Sigmoid colon (tissue), 7 donors: ENCODE results near the gene RNF224. TPM values are rescaled to one million over a fixed set of nuclear protein-coding genes. Genes with fewer than 3 reads are reported as not detected.
A peak's percentile ranks its signal among the peaks of the same experiment; 100 is the strongest.

ENCODE experiments used
- DNase-seq: peaks from one replicate; pipeline ENCODE4 v3.0.0-alpha.2; 2019
- H3K27ac ChIP-seq, 4 donors: fragments of 200-600 bp; sonication (generic); one replicate each; pipeline ENCODE4 v1.5.1; 2016 to 2019; ENCODE audit warnings: mild to moderate bottlenecking in 1 of 4
- H3K27me3 ChIP-seq, 3 donors: fragments of 200-600 bp; sonication (generic); one replicate each; pipeline ENCODE4 v1.5.1; 2019; ENCODE audit warnings: mild to moderate bottlenecking in 1 of 3
- H3K36me3 ChIP-seq, 4 donors: fragments of 200-600 bp; sonication (generic); one replicate each; pipeline ENCODE4 v1.5.1; 2016 to 2019
- H3K4me1 ChIP-seq, 4 donors: fragments of 200-600 bp; sonication (generic); one replicate each; pipeline ENCODE4 v1.5.1; 2017 to 2019
- H3K4me3 ChIP-seq, 4 donors: fragments of 200-600 bp; sonication (generic); one replicate each; pipeline ENCODE4 v1.5.1; 2017 to 2019; ENCODE audit warnings: mild to moderate bottlenecking in 2 of 4, moderate library complexity in 1 of 4
- H3K9me3 ChIP-seq, 4 donors: fragments of 200-600 bp in 3 of 4; sonication (generic) in 3 of 4; one replicate each; pipeline versions ENCODE4 v1.5.1 to v1.6.1; 2013 to 2019
- CTCF ChIP-seq, 4 experiments: fragments of 450-650 bp in 3 of 4; fragments of 200-600 bp in 1 of 4; IDR thresholded peaks; one replicate each; pipeline ENCODE4 v1.5.1; 2016 to 2019; ENCODE audit warnings: antibody characterized with exemption in 4 of 4, mild to moderate bottlenecking in 3 of 4, moderate library complexity in 2 of 4
- EP300 ChIP-seq, 4 donors: sonication (generic); formaldehyde crosslinking; IDR thresholded peaks; one replicate each; pipeline ENCODE4 v1.6.1; 2017; ENCODE audit warnings: antibody characterized with exemption in 4 of 4
- POLR2A ChIP-seq, 2 donors: fragments of 450-650 bp; IDR thresholded peaks; one replicate each; pipeline ENCODE4 v1.6.1; 2016; ENCODE audit warnings: antibody characterized with exemption in 2 of 2, mild to moderate bottlenecking in 2 of 2, moderate library complexity in 2 of 2
- POLR2AphosphoS5 ChIP-seq, 4 donors: sonication (generic); formaldehyde crosslinking; IDR thresholded peaks; one replicate each; pipeline ENCODE4 v1.6.1; 2017; ENCODE audit warnings: antibody characterized with exemption in 4 of 4
- WGBS, 2 donors: extraction: QIAGEN DNeasy Blood & Tissue Kit; methylation state at CpG; one replicate each; pipeline ENCODE4 v1.1.7; 2013; 5-methylcytosine and 5-hydroxymethylcytosine counted together
- intact Hi-C: fragments of 100-400 bp; cut with DNase I; formaldehyde crosslinking; loops from one replicate; pipeline ENCODE4 v1.15.1; 2023
- polyA plus RNA-seq, 3 donors: library from polyadenylated mRNA; stranded (reverse); fragments of 200-250 nt; gene quantifications; one replicate each; pipeline ENCODE4 v1.2.3, GENCODE V29; 2013
- total RNA-seq, 4 donors: library from RNA; depleted of rRNA; stranded (reverse); fragments of >200 nt; gene quantifications; one replicate each; pipeline ENCODE4 v1.1.0, GENCODE V29; 2016
- donor health status: healthy with polysubstance abuse.
- donor health status: Bipolar disorder and iron deficiency.
- donor health status: healthy.

Gene RNF224
- total and polyA plus RNA-seq, 7 donors, result 0.04 TPM; not detected in 6

DNA sequence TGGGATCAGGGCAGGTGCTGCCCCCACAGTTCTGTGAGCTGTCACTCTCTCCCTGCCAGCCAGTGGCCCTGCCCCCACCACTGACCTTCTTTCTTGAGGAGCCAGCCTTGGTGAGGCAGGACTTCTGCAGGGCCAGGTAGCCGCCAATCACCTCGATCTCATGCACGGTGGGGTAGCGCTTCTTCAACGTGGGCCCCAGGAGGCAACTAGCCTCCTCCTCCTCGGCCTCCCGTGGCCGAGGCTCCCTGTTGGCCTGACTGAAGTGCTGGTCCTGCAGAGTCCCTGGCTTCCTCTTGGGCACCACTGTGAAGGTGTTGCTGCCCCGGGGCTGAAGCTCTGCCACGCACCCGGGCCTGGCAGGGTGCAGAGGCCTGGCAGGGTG, 28.4 kb upstream of the RNF224 start:
- TF ChIP-seq POLR2AphosphoS5 (IDR thresholded peaks at IDR 0.05), result no peak
- no peak for TF ChIP-seq POLR2A (IDR thresholded peaks at IDR 0.05)
- TF ChIP-seq EP300 (IDR thresholded peaks at IDR 0.05), result no peak
- TF ChIP-seq CTCF (IDR thresholded peaks at IDR 0.05), result no peak
- H3K27ac ChIP-seq, result no peak overlapping the region
- peaks cover 0 to 55% (median 54%) of the 10 kb centered on the region in 4 donors for H3K4me1 ChIP-seq
- no peaks in the 10 kb centered on the region for H3K27me3 ChIP-seq
- WGBS, 2 donors, result 19 to 68% methylated on average over 11 of the region's 11 CpGs
- no peak overlapping the region for H3K4me3 ChIP-seq
- H3K36me3 ChIP-seq, result no peaks in the 10 kb centered on the region
- intact Hi-C loops, result no loop called here
- DNase-seq, result no peak
- H3K9me3 ChIP-seq, result no peaks in the 10 kb centered on the region

DNA sequence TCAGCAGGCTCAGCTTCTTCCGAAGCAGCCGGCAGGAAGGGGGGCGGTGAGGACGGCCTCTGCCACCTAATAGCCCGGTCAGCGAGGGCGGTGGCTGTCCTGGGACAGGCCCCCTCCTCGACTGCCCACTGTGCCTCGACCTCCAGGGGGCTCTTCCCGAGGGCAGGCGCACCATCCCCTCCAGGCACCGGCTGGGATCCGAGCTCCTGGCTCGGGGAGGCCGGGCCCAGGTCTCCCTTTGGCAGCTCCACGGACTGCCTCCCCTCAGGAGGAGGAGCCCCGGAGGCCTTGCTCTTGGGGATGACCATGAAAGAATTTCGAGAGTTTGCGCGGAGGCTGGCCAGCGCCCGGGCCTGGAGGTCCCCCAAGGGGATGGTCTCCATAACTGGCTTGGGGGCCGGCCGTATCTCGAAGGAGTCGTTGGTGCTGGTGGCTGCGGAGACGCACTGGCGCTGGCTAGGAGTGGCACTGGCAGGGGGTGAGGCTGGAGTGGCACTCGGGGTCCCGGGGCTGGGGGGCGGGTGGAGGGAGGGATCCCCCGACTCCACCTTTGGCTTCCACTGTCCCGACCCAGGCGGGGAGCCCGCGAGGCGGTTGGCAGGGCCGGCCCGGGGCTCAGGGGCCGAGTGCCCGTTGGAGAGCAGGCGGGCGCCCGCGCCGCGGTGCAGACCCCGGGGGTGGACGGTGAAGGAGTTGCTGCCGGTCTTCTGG, 27.7 kb upstream of the RNF224 start:
- H3K9me3 ChIP-seq, result no peaks in the 10 kb centered on the region
- intact Hi-C loops, result loop anchor here (2.0 kb wide), 1 partner anchor 41 kb away; the partner anchor contains the start of gene TUBB4B
- peaks cover 0 to 62% (median 61%) of the 10 kb centered on the region in 4 donors for H3K4me1 ChIP-seq
- peak overlapping the region in 2 of 4 donors; percentile 57 to 80 for H3K27ac ChIP-seq
- H3K27me3 ChIP-seq, result no peaks in the 10 kb centered on the region
- TF ChIP-seq CTCF (IDR thresholded peaks at IDR 0.05) (no peak), POLR2AphosphoS5 (IDR thresholded peaks at IDR 0.05) (no peak)
- peak overlapping the region; percentile 21 to 67 (median 66) for H3K4me3 ChIP-seq
- no peaks in the 10 kb centered on the region for H3K36me3 ChIP-seq
- DNase-seq, result no peak
- whole genome bisulfite sequencing, 2 donors, result 5 to 21% methylated on average over 51 of the region's 51 CpGs

DNA sequence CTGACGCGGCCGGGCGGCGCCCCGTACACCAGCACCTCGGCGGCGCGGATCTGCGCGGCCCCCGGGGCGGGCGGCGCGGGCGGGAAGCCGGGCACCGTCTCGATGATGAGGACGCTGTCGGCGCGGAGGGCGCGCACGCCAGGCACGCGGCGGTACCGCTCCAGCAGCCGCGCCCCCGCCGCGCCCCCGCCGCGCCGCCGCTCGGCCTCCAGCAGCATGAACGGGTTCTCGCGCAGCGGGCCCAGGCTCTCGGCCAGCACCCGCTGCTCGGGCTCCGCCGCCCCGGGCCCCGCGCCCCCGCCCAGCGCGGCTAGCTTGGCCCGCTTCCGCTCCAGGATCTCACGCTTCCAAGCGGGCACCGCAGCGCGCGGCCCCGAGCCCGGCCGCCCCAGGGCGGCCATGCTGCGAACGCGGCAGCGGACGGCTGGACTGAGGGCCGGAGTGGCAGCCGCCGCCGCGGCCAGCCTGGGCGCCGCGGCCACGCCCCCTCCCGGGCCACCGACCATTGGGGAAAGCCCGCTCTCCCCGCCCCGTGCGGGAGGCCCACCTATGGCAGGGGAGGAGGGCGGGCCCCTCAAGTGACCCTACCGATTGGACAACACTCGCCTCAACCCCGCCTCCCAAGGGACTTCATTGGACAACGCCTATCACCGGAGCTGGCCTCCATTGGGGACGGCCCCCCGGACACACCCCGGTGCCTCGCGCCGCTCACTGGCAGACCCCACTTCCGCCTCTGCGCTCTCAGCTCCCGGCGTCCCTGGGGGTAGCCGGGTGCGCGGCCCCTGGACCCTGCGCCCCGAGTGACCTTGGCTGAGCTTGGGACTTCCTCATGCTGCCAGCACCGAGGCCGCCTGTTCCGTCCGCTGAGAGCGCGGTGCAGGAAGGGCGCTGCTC, 26.7 kb upstream of the RNF224 start, which contains the start of gene TPRN:
TPRN (minus strand) TSS at position 431 of the 894 bp plus-strand sequence; CDS start at position 401, 30 bp downstream.
- intact Hi-C loops, result loop anchor here (1.0 to 2.0 kb wide), 2 partner anchors 23 to 40 kb away; partner anchors contain the start of gene TUBB4B
- 0 to 1% methylated on average over 118 of the region's 118 CpGs for WGBS, 2 donors
- peaks cover 0 to 68% (median 66%) of the 10 kb centered on the region in 4 donors for H3K4me1 ChIP-seq
- no peak for TF ChIP-seq EP300 (IDR thresholded peaks at IDR 0.05)
- no peak for TF ChIP-seq CTCF (IDR thresholded peaks at IDR 0.05)
- TF ChIP-seq POLR2AphosphoS5 (IDR thresholded peaks at IDR 0.05), result peak; percentile 52 to 84 (median 74)
- peak; percentile 39 to 53 for TF ChIP-seq POLR2A (IDR thresholded peaks at IDR 0.05)
- peak within 1 kb of the TSS; percentile 54 to 67 (median 66) for H3K4me3 ChIP-seq
- no peaks in the 10 kb centered on the region for H3K9me3 ChIP-seq
- H3K36me3 ChIP-seq, result no peaks in the 10 kb centered on the region
- peak; percentile 100 for DNase-seq
- no peaks in the 10 kb centered on the region for H3K27me3 ChIP-seq
- H3K27ac ChIP-seq, result peak within 1 kb of the TSS; percentile 78 to 84 (median 82)

DNA sequence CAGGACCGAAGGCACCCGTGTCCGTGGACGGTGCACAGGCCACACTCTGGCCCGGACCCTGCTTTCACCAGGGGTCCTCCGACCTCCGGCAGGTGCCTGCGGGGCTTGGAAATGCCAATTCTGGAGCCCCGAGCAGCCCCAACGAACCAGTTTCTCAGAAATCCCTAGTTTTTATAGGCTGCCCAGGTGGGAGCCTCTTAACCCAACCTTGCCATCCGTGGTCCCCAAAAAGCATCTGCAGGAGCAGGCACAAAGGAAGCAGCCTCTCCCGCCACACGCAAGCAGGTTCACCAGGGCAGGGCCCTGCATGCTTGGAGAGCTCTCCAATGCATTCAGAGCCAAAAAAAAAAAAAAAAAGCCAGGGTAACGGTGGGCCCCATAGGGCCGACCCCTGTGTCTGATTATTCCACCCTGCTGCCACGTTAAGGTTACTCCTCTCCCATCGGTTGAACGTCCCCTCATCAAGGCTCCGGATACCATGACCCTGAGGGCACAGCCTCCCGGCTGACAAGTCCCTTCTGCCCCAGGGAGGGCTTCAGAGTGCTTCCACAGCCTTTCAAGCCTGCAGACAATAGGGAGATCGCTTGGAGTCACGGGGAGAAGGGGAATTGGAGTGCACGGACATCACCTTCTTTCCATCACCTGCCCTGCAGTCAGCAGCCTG, 26.0 kb upstream of the RNF224 start:
- WGBS, 2 donors, result 16 to 26% methylated on average over 23 of the region's 23 CpGs
- intact Hi-C loops, result loop anchor here (1.0 to 2.0 kb wide), 2 partner anchors 22 to 39 kb away; partner anchors contain the start of gene TUBB4B

More for the DNA sequence above, 26.0 kb upstream of the RNF224 start:
- Histone ChIP-seq H3K36me3 (no peaks in the 10 kb centered on the region), H3K9me3 (no peaks in the 10 kb centered on the region), H3K4me3 (peak overlapping the region; percentile 54 to 67 (median 66)), H3K27ac (peak overlapping the region; percentile 78 to 84 (median 82)), H3K27me3 (no peaks in the 10 kb centered on the region), H3K4me1 (peaks cover 0 to 74% (median 71%) of the 10 kb centered on the region in 4 donors)
- no peak for TF ChIP-seq POLR2A (IDR thresholded peaks at IDR 0.05)
- no peak for TF ChIP-seq EP300 (IDR thresholded peaks at IDR 0.05)
- TF ChIP-seq CTCF (IDR thresholded peaks at IDR 0.05), result no peak
- TF ChIP-seq POLR2AphosphoS5 (IDR thresholded peaks at IDR 0.05), result no peak
- no peak for DNase-seq
